Measurements from ENCODE around the gene SERPINA5. TPM values are rescaled to one million over a fixed set of nuclear protein-coding genes. Genes with fewer than 3 reads are reported as not detected.
A peak's percentile ranks its signal among the peaks of the same experiment; 100 is the strongest.

Gene SERPINA5, protein sequence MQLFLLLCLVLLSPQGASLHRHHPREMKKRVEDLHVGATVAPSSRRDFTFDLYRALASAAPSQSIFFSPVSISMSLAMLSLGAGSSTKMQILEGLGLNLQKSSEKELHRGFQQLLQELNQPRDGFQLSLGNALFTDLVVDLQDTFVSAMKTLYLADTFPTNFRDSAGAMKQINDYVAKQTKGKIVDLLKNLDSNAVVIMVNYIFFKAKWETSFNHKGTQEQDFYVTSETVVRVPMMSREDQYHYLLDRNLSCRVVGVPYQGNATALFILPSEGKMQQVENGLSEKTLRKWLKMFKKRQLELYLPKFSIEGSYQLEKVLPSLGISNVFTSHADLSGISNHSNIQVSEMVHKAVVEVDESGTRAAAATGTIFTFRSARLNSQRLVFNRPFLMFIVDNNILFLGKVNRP
- total RNA-seq (0.18 TPM), polyA plus RNA-seq (ENCODE audit: insufficient read depth in 1 of 8, insufficient read length in 8 of 8, low replicate concordance in 1 of 8) (1 to 10 TPM in 1 of 8 donors, under 1 TPM in 5, not detected in 2; 0.05 to 1.2 (median 0.44) TPM)
- long read RNA-seq, donor 1, result 0 reads
- long read RNA-seq, donor 2, result 0 reads
- long read RNA-seq, donor 3, result 0 reads
- long read RNA-seq, donor 4, result 0 reads
- long read RNA-seq, donor 5, result 0 reads
- long read RNA-seq, donor 6, result 0 reads
- long read RNA-seq, donor 7, result 0 reads
- long read RNA-seq, donor 8, result 0 reads
- long read RNA-seq, donor 9, partial matches to known transcripts, result 0 of 1 reads
- long read RNA-seq, donor 9, other reads (novel, unspliced or antisense), result 0 of 1 reads
- long read RNA-seq, donor 10, result 0 reads
- long read RNA-seq, donor 11, result 0 reads

DNA sequence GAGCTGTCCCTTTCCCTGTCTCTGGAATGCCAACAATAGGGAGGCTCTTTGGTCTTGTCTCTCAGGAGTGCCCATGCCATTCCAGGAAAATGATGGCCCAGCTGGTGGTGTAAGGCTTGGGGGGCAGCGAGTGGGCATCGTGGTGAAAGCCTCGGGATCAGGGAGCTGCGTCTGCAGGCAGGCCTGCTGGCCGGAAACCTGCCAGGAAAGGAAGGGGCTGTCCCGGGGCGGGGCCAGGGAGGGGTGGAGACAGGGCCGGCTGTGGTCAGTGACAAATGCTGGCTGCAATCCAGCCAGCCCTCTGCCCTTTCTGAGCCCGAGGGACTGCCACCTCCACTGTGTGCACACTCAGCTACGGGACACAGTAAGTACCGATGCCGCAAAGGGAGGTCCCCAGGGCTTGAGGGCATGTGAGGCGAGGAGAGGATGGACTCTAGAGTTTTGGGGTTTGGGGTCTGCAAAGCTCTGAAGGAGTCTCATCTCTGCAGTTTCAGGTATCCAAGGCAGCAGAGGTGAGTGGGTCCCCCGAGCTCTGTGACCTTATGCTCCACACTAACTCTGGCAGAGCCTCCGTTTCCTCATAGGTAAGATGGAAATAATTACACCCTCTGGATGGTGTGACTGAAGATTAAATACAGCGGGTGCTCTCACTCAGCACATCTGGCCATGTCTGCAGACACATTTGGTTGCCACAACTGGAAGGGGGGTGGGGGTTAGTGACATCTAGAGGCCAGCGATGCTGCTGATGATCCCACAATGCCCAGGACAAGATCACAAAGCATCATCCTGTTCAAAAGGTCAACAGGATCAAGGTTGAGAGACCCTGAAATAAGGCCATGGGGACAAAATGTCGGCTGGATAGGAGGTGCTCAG, at the start of gene SERPINA5:
SERPINA5 (plus strand) TSS at position 300 of the 873 bp plus-strand sequence. CDS start 5,937 bp downstream, outside the sequence.
- Histone ChIP-seq H3K4me3 (ENCODE audit: low read length) (no peak within 1 kb of the TSS), H3K9me3 (replicated peaks; ENCODE audit: control insufficient read depth, low read depth, low read length) (no peaks in the 10 kb centered on the region), H3K36me3 (ENCODE audit: control insufficient read depth, insufficient read depth, low read length) (no peaks in the 10 kb centered on the region), H3K4me1 (ENCODE audit: control insufficient read depth, insufficient read depth, low read length) (peaks cover 6% of the 10 kb centered on the region), H3K27ac (ENCODE audit: low read length) (no peak within 1 kb of the TSS), H3K27me3 (ENCODE audit: control insufficient read depth, insufficient read depth, low read length) (peaks cover 4% of the 10 kb centered on the region)
- DNase-seq, result peak; percentile 40
- WGBS (ENCODE audit: insufficient coverage), result 16% methylated on average over 15 of the region's 18 CpGs

DNA sequence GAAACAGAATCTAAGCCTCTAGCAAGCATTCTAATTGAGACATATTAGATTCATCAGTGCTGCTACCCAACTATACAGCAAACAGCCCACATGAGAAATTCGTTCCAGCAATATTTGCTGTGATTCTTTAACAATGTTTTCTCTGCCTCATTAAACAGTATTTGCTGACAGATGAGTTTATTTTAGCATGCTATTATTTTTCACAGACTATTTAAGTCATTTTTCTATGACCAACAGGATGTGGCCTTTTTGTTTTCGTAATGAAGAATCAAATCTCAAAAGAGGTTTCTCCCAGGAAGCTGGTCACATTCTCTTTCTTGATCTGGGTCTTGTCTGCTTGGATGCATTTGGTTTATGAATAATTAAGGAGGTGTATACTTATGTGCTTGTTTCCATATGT, 48.8 kb upstream of the SERPINA5 start:
- H3K4me1 ChIP-seq (ENCODE audit: control insufficient read depth, insufficient read depth, low read length), result no peaks in the 10 kb centered on the region
- no peak for DNase-seq
- H3K9me3 ChIP-seq (replicated peaks; ENCODE audit: control insufficient read depth, low read depth, low read length), result no peaks in the 10 kb centered on the region
- WGBS (ENCODE audit: insufficient coverage), result no CpG with 5 or more reads among the region's 2 CpGs
- no peaks in the 10 kb centered on the region for H3K36me3 ChIP-seq (ENCODE audit: control insufficient read depth, insufficient read depth, low read length)
- H3K27me3 ChIP-seq (ENCODE audit: control insufficient read depth, insufficient read depth, low read length), result peaks cover 7% of the 10 kb centered on the region
- no peak overlapping the region for H3K27ac ChIP-seq (ENCODE audit: low read length)
- no peak overlapping the region for H3K4me3 ChIP-seq (ENCODE audit: low read length)

DNA sequence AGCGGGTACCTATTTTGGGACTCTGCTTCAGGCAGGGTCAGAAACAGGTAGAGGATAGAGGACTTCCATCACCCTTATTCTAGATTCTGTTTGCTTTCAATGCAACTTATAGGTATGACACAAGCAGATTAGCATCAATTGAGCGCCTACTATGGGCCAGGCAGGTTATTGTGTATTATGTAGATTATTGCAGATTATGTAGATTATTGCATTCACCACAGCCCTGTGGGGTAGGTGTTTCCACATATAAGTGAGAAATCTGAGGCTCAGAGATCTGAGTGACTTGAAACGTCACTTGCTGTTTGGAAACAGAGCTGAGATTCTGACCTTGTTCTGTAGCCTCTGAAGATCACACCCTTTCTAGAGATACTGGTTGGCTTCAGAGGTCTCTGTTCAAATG, 45.7 kb upstream of the SERPINA5 start:
- no peak for DNase-seq
- Histone ChIP-seq H3K27ac (ENCODE audit: low read length) (no peak overlapping the region), H3K4me1 (ENCODE audit: control insufficient read depth, insufficient read depth, low read length) (peaks cover 7% of the 10 kb centered on the region), H3K36me3 (ENCODE audit: control insufficient read depth, insufficient read depth, low read length) (no peaks in the 10 kb centered on the region), H3K27me3 (ENCODE audit: control insufficient read depth, insufficient read depth, low read length) (peaks cover 7% of the 10 kb centered on the region), H3K9me3 (replicated peaks; ENCODE audit: control insufficient read depth, low read depth, low read length) (no peaks in the 10 kb centered on the region), H3K4me3 (ENCODE audit: low read length) (no peak overlapping the region)
- WGBS (ENCODE audit: insufficient coverage), result no CpG with 5 or more reads among the region's 3 CpGs

DNA sequence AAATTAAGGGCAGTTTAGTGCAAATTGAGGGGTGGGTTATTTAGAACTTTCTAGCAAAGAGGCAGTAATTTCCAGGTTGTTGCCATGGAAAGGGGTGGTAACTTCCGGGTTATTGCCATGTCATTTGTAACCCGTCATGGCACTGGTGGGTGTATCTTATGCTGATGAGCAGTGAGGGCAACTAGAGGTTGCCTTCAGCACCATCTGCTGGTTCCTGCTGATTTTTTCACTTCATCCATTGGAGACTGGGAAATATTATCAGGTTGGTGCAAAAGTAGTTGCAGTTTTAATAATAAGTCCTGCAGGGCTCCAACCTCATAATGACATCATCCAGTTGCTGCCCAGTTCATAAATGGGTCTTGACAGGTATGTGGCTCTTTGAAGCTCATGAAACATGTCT, 44.4 kb upstream of the SERPINA5 start:
- 33% methylated on average over 1 of the region's 2 CpGs for WGBS (ENCODE audit: insufficient coverage)
- H3K27me3 ChIP-seq (ENCODE audit: control insufficient read depth, insufficient read depth, low read length), result peaks cover 7% of the 10 kb centered on the region

DNA sequence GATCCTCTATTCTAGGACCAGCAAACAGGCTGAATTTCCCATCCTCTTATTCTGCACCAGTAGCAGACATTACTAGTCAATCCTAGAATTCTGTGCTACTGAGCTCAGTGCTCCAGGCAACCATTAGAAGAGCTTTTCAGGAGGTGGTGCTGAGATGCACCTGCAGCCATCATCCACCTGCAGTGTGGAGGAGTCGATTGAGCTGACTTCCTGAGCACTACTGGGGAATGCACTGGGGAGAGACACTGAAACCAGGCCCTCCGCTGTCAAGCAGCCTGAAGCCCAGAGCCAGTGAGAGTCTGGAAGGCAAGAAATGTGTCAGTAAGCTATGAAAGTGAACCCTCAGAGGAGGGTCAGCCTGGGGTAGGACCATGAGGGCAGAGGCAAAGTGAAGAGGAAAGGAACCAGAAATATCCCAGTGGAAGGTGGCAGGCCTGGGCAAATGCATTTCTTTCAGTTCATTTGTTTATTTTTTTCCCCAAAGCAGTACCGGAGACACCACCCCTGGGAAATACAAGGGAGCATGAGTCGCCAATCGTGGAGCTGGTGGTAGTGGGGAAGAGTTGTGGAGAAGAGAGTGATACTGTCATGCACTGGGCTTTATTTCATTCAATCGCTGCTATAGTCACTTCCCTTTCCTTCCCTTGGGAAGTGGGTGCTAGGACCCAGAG, 43.0 kb upstream of the SERPINA5 start:
- Histone ChIP-seq H3K9me3 (replicated peaks; ENCODE audit: control insufficient read depth, low read depth, low read length) (no peaks in the 10 kb centered on the region), H3K27me3 (ENCODE audit: control insufficient read depth, insufficient read depth, low read length) (peaks cover 5% of the 10 kb centered on the region), H3K27ac (ENCODE audit: low read length) (no peak overlapping the region), H3K4me3 (ENCODE audit: low read length) (no peak overlapping the region), H3K36me3 (ENCODE audit: control insufficient read depth, insufficient read depth, low read length) (no peaks in the 10 kb centered on the region), H3K4me1 (ENCODE audit: control insufficient read depth, insufficient read depth, low read length) (peaks cover 7% of the 10 kb centered on the region)
- 49% methylated on average over 2 of the region's 6 CpGs for WGBS (ENCODE audit: insufficient coverage)
- DNase-seq, result no peak

More for the DNA sequence above, 44.4 kb upstream of the SERPINA5 start:
- Histone ChIP-seq H3K27ac (ENCODE audit: low read length) (no peak overlapping the region), H3K4me3 (ENCODE audit: low read length) (no peak overlapping the region), H3K4me1 (ENCODE audit: control insufficient read depth, insufficient read depth, low read length) (peaks cover 7% of the 10 kb centered on the region), H3K9me3 (replicated peaks; ENCODE audit: control insufficient read depth, low read depth, low read length) (no peaks in the 10 kb centered on the region), H3K36me3 (ENCODE audit: control insufficient read depth, insufficient read depth, low read length) (no peaks in the 10 kb centered on the region)
- DNase-seq, result no peak

DNA sequence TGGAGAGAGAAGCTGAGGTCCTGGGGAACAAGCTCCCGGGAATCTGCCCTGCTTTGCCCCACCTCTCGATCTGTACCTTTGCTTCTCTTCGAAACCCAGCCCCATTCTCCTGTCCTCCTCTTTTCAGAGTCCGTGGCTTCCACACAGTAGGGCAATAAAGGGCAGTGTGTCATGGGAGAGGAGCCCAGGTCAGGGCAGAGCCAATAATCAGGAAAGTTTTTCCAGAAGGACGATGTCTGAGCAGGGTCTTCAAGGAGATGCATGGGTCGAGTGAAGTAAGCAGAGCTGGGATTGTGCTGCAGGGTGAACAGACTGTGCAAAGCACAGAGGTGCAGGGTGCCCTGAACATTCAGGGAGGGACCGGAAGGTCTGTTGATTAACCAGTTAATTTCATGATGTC, 42.0 kb upstream of the SERPINA5 start:
- DNase-seq, result no peak
- peaks cover 7% of the 10 kb centered on the region for H3K4me1 ChIP-seq (ENCODE audit: control insufficient read depth, insufficient read depth, low read length)
- H3K4me3 ChIP-seq (ENCODE audit: low read length), result no peak overlapping the region
- H3K27me3 ChIP-seq (ENCODE audit: control insufficient read depth, insufficient read depth, low read length), result peaks cover 3% of the 10 kb centered on the region
- H3K36me3 ChIP-seq (ENCODE audit: control insufficient read depth, insufficient read depth, low read length), result no peaks in the 10 kb centered on the region
- no peak overlapping the region for H3K27ac ChIP-seq (ENCODE audit: low read length)
- H3K9me3 ChIP-seq (replicated peaks; ENCODE audit: control insufficient read depth, low read depth, low read length), result no peaks in the 10 kb centered on the region
- WGBS (ENCODE audit: insufficient coverage), result 76% methylated on average over 4 of the region's 7 CpGs

DNA sequence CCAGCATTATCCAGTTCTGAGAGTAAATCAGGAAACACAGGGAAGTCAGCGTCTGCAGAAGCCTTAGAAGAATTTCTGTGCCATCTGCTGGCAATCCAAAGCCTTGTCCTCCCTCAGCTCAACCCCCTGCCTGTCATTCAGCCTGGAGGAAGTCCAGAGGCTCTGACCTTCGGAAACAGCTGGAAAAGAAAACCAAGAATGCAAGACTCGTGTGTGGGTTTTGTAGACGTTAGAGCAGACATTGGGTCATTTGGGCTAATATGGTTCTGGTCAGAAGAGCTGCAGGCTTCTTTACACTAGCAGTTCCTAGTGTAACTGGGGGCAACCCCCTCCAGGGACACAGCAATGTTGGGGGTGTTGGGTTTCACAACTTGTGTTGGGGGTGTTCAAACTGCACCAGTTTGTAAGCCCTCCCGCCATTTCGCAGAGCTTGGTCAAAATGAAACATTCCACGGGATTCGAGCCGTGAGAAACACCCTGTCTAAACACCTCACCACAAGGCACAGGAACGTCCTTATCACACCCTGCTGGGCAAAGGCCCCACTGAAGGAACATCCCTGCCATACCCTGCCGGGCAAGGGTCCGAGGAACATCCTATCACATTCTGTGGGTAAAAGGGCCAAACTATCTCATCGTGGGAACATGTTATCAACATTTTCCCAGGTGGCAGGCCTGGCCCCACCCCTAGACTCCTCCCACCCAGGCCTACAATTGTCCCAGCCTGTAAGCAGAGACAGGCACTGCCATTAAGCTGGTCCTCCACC, 41.0 kb upstream of the SERPINA5 start:
- H3K27ac ChIP-seq (ENCODE audit: low read length), result no peak overlapping the region
- peaks cover 7% of the 10 kb centered on the region for H3K4me1 ChIP-seq (ENCODE audit: control insufficient read depth, insufficient read depth, low read length)
- WGBS (ENCODE audit: insufficient coverage), result 27% methylated on average over 13 of the region's 13 CpGs
- DNase-seq, result peak; percentile 18
- peaks cover 6% of the 10 kb centered on the region for H3K27me3 ChIP-seq (ENCODE audit: control insufficient read depth, insufficient read depth, low read length)
- no peak overlapping the region for H3K4me3 ChIP-seq (ENCODE audit: low read length)
- no peaks in the 10 kb centered on the region for H3K9me3 ChIP-seq (replicated peaks; ENCODE audit: control insufficient read depth, low read depth, low read length)
- no peaks in the 10 kb centered on the region for H3K36me3 ChIP-seq (ENCODE audit: control insufficient read depth, insufficient read depth, low read length)

DNA sequence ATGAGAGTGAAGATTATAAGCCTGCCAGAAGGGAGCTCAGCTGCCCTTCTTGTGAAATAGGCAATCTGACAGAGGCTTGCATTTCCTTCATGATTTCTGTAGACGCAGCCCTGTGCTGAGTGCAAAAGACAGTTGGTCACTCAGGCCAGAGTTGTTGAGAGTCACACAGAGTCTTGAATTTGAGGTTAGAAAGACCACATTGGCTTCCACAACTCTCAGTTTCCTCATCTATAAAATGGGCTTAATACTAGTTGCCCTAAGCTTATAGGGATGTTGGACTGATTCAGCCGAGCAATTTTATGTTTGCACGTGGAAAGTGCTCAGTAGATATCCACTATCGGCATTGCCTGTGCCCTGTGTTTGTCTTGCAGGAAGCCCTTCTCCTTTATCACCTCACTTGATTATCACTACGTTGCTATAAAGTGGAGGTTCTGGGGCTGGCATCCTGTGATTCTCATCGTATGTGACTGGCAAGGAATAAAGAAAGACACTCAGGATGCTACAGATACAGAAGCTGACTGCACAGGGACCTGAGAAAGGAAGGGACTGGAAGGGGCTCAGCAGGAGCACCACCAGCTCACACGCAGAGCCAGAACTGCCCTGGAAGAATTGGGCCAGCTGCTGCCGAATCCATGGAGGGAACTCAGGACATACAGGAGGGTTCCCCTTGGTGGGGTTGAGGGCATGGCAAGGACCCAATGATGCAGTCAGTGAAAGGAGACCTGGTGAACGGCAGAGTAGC, 39.8 kb upstream of the SERPINA5 start:
- Histone ChIP-seq H3K9me3 (replicated peaks; ENCODE audit: control insufficient read depth, low read depth, low read length) (no peaks in the 10 kb centered on the region), H3K27ac (ENCODE audit: low read length) (no peak overlapping the region), H3K4me3 (ENCODE audit: low read length) (no peak overlapping the region), H3K4me1 (ENCODE audit: control insufficient read depth, insufficient read depth, low read length) (peaks cover 7% of the 10 kb centered on the region), H3K36me3 (ENCODE audit: control insufficient read depth, insufficient read depth, low read length) (no peaks in the 10 kb centered on the region), H3K27me3 (ENCODE audit: control insufficient read depth, insufficient read depth, low read length) (peaks cover 4% of the 10 kb centered on the region)
- 55% methylated on average over 4 of the region's 9 CpGs for WGBS (ENCODE audit: insufficient coverage)
- DNase-seq, result no peak
